CD4-positive, alpha-beta T cell (primary cell): Measurements from ENCODE around the gene RAB18. TPM values are rescaled to one million over a fixed set of nuclear protein-coding genes. Genes with fewer than 3 reads are reported as not detected.

ENCODE experiments used
- ATAC-seq: fragments of 200-7000 bp; cut with Tn5 transposase; one replicate; pipeline ENCODE4 v1.10.0; 2022; ENCODE audit warnings: mild to moderate bottlenecking; ENCODE audit not compliant: poor library complexity
- CTCF ChIA-PET: fragments of 350-600 bp; sonication (Branson Sonifier 250); formaldehyde crosslinking; loops from one replicate; lab custom pipeline; 2021; ENCODE audit warnings: antibody characterized with exemption, inconsistent platforms; lab: Charles Lee
- POLR2A ChIA-PET: fragments of 350-600 bp; sonication (Branson Sonifier 250); formaldehyde crosslinking; loops from one replicate; lab custom pipeline; 2021; ENCODE audit warnings: antibody characterized with exemption, inconsistent platforms; lab: Charles Lee
- DNase-seq, 14 experiments: peaks; one replicate each; pipeline ENCODE4 v3.0.0-alpha.2; 2013 to 2020; ENCODE audit warnings: mixed read lengths in 2 of 14
- H3K27ac ChIP-seq, 2 donors: one replicate each; pipeline versions ENCODE4 v1.5.1 to v1.7.0; 2013; ENCODE audit warnings: low read length in 2 of 2, low read depth in 1 of 2, mild to moderate bottlenecking in 1 of 2
- H3K27me3 ChIP-seq, 2 experiments: 1 replicate in 1 of 2; 2 replicates in 1 of 2; pipeline versions ENCODE4 v1.6.1 to v1.7.0; 2013; ENCODE audit warnings: low read length in 2 of 2, control low read depth in 1 of 2, mild to moderate bottlenecking in 1 of 2, moderate library complexity in 1 of 2; ENCODE audit not compliant: insufficient read depth in 2 of 2, control insufficient read depth in 1 of 2
- H3K36me3 ChIP-seq: one replicate; pipeline ENCODE4 v1.6.1; 2013; ENCODE audit warnings: low read length, control low read depth; ENCODE audit not compliant: insufficient read depth
- H3K4me1 ChIP-seq: one replicate; pipeline ENCODE4 v1.6.1; 2013; ENCODE audit warnings: low read length, control low read depth; ENCODE audit not compliant: insufficient read depth
- H3K4me3 ChIP-seq: one replicate; pipeline ENCODE4 v1.5.1; 2013; ENCODE audit warnings: mild to moderate bottlenecking, low read length, moderate library complexity
- H3K9me3 ChIP-seq, 2 experiments: 1 replicate in 1 of 2; 2 replicates in 1 of 2; pipeline versions ENCODE4 v1.6.1 to v1.7.0; 2013; ENCODE audit warnings: low read length in 2 of 2, mild to moderate bottlenecking in 2 of 2, control low read depth in 1 of 2, moderate library complexity in 1 of 2; ENCODE audit not compliant: control insufficient read depth in 1 of 2, insufficient read depth in 1 of 2
- H3K27ac Mint-ChIP-seq: one replicate; pipeline ENCODE4 v1.8.0; 2020; ENCODE audit warnings: mixed read lengths
- H3K27me3 Mint-ChIP-seq: one replicate; pipeline ENCODE4 v1.8.0; 2021; ENCODE audit warnings: mixed read lengths
- H3K36me3 Mint-ChIP-seq: one replicate; pipeline ENCODE4 v1.8.0; 2021; ENCODE audit warnings: low read depth, mixed read lengths
- H3K4me1 Mint-ChIP-seq: one replicate; pipeline ENCODE4 v1.8.0; 2021; ENCODE audit warnings: low read depth, mixed read lengths
- H3K4me3 Mint-ChIP-seq: one replicate; pipeline ENCODE4 v1.8.0; 2020; ENCODE audit warnings: mild to moderate bottlenecking, mixed read lengths
- H3K9me3 Mint-ChIP-seq: one replicate; pipeline ENCODE4 v1.8.0; 2020; ENCODE audit warnings: mixed read lengths
- intact Hi-C, 2 experiments: fragments of 100-400 bp; cut with DNase I in 1 of 2; cut with micrococcal nuclease in 1 of 2; formaldehyde crosslinking; loops; one replicate each; pipeline versions ENCODE4 v1.15.1 to v1.9.0; 2023 to 2025; cut with DNase I, micrococcal nuclease
- total RNA-seq, 174 experiments: library from RNA in 2 of 174; stranded (reverse) in 2 of 174; gene quantifications; one replicate each; pipeline ENCODE4 v1.2.3 and lab custom pipeline; 2021 to 2026
- TF ChIP-seq, protein P1 (sequence below): fragments of 200-600 bp; IDR thresholded peaks from one replicate; pipeline ENCODE4 v1.8.0; 2022; ENCODE audit warnings: antibody characterized with exemption, mild to moderate bottlenecking

The RAB18 gene
- total RNA-seq, 2 experiments from 2014 or later, result 120 to 130 TPM

DNA sequence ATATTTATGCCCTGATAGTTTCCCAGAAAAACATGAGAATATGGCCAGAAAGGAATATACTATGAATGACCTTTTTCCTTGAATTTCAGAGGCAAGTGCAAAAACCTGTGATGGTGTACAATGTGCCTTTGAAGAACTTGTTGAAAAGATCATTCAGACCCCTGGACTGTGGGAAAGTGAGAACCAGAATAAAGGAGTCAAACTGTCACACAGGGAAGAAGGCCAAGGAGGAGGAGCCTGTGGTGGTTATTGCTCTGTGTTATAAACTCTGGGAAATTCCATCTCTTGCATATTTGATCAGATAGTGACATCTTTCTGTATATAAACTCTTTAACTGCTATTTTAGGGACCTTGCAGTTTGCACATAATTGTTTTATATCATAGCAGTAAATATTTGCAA, 33.7 kb downstream of the RAB18 start:
- DNase-seq, result no peak
- TF ChIP-seq, protein P1, sequence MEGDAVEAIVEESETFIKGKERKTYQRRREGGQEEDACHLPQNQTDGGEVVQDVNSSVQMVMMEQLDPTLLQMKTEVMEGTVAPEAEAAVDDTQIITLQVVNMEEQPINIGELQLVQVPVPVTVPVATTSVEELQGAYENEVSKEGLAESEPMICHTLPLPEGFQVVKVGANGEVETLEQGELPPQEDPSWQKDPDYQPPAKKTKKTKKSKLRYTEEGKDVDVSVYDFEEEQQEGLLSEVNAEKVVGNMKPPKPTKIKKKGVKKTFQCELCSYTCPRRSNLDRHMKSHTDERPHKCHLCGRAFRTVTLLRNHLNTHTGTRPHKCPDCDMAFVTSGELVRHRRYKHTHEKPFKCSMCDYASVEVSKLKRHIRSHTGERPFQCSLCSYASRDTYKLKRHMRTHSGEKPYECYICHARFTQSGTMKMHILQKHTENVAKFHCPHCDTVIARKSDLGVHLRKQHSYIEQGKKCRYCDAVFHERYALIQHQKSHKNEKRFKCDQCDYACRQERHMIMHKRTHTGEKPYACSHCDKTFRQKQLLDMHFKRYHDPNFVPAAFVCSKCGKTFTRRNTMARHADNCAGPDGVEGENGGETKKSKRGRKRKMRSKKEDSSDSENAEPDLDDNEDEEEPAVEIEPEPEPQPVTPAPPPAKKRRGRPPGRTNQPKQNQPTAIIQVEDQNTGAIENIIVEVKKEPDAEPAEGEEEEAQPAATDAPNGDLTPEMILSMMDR, result no peak
- H3K27me3 Mint-ChIP-seq, result no peaks in the 10 kb centered on the region
- H3K27ac Mint-ChIP-seq, result peak overlapping the region; percentile 31
- Histone ChIP-seq H3K4me3 (no peak overlapping the region), H3K27me3 (no peaks in the 10 kb centered on the region), H3K9me3 (no peaks in the 10 kb centered on the region), H3K36me3 (peaks cover 54% of the 10 kb centered on the region), H3K27ac (no peak overlapping the region), H3K4me1 (peaks cover 7% of the 10 kb centered on the region)
- H3K4me3 Mint-ChIP-seq, result no peak overlapping the region
- ChIA-PET POLR2A (no interaction called here), CTCF (no interaction called here)
- ATAC-seq, result no peak
- intact Hi-C loops, result loop anchor here in 1 of 2 experiments (10.0 kb wide), 1 partner anchor 93 kb away; no protein-coding TSS in a partner anchor
- no peaks in the 10 kb centered on the region for H3K9me3 Mint-ChIP-seq
- H3K36me3 Mint-ChIP-seq, result peaks cover 50% of the 10 kb centered on the region
- H3K4me1 Mint-ChIP-seq, result peaks cover 30% of the 10 kb centered on the region

DNA sequence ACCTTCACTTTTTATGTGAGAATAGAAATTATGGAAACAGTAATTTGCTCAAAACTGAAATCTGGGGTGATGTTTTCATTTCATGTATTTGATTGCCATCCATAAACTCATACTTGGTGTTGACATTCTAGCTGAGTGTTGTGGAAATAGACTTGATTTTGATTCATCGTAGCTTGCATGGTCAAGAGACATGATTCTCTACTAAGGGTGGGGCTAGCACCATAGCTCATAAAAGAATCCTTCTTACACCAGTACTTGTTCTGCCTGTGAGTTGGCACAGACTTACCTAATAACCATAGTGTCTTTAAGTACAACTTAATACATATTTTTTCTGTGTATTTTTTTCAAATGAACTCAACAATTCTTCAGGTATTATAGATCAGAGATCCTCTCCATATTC, 36.6 kb downstream of the RAB18 start:
- no peak overlapping the region for H3K4me3 ChIP-seq
- intact Hi-C loops, result no loop called here
- H3K36me3 Mint-ChIP-seq, result peaks cover 60% of the 10 kb centered on the region
- H3K4me3 Mint-ChIP-seq, result no peak overlapping the region
- no peaks in the 10 kb centered on the region for H3K27me3 Mint-ChIP-seq
- TF ChIP-seq, protein P1, result no peak
- ATAC-seq (no peak), DNase-seq (no peak)
- H3K4me1 ChIP-seq, result peaks cover 9% of the 10 kb centered on the region
- no peak overlapping the region for H3K27ac ChIP-seq
- ChIA-PET CTCF (no interaction called here), POLR2A (interaction anchor here (5.2 kb wide), 1 partner anchor 37 kb away, joined by 19 read pairs; the partner anchor contains the start of gene RAB18)
- H3K27ac Mint-ChIP-seq, result peak overlapping the region; percentile 71
- H3K36me3 ChIP-seq, result peaks cover 34% of the 10 kb centered on the region
- H3K27me3 ChIP-seq, result no peaks in the 10 kb centered on the region
- no peaks in the 10 kb centered on the region for H3K9me3 ChIP-seq
- H3K4me1 Mint-ChIP-seq, result peaks cover 36% of the 10 kb centered on the region
- no peaks in the 10 kb centered on the region for H3K9me3 Mint-ChIP-seq

DNA sequence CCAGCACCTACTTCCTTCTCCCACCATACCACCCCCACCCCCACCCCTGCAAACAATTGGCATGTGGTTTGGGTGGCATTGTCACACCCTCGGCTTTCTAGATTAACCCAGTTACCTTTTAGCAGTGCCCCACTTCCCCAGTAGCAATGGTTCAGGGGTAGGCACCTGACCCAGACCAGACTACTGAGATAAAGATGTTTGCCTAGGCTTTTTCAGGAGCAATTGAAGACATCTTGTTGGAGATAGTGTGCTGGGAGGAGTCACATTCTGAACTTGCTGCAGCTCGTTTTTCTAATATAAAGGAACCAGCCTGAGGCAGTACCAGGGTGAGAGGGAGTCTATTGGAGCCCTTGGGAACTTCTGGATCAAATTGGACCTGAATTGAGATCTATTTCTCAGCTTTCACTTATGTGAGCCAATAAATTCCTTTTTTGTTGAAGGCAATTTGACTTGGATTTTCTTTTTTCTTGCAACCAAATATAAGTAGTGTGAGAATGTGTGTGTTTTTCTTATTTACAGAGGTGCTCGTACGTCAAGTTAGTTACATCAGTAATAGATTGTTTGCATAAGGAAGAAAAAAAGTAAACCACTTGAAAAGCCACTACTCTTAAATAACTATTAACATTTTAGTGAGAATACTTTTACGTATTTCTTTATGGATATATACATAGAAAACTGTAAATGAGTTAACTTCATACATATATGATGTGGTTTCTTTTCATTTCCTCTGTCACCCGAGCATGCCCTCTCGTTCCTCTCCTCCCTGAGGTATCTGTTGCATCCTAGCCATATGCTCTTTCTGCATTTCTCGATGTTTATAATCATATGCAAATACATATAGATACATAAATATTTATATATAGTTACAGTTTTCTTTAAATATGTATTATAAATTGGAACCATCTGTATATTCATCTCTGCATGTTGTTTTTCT, 38.0 kb downstream of the RAB18 start:
- peaks cover 9% of the 10 kb centered on the region for H3K4me1 ChIP-seq
- no peaks in the 10 kb centered on the region for H3K9me3 ChIP-seq
- Mint-ChIP-seq H3K9me3 (no peaks in the 10 kb centered on the region), H3K27ac (peak overlapping the region; percentile 71), H3K4me3 (no peak overlapping the region), H3K36me3 (peaks cover 63% of the 10 kb centered on the region), H3K27me3 (no peaks in the 10 kb centered on the region), H3K4me1 (peaks cover 36% of the 10 kb centered on the region)
- ATAC-seq (peak; percentile 43), DNase-seq (peak in 6 of 14 experiments; percentile 1 to 69 (median 21))
- H3K27me3 ChIP-seq, result no peaks in the 10 kb centered on the region
- H3K36me3 ChIP-seq, result peaks cover 22% of the 10 kb centered on the region
- POLR2A ChIA-PET, result interaction anchor here (5.2 kb wide), 1 partner anchor 38 kb away, joined by 19 read pairs; the partner anchor contains the start of gene RAB18
- no peak overlapping the region for H3K4me3 ChIP-seq
- intact Hi-C loops, result no loop called here
- CTCF ChIA-PET, result interaction anchor here (0.6 kb wide), 1 partner anchor 516 kb away, joined by 3 read pairs; no protein-coding TSS in a partner anchor
- peak overlapping the region; percentile 17 to 36 for H3K27ac ChIP-seq
- TF ChIP-seq, protein P1, result no peak
